Measurements from ENCODE around the gene PPIP5K2.
"Not testable (repeated sequence)": the region's sequence is repeated elsewhere in the genome, so short reads cannot be mapped to it uniquely, and the experiment has no call there.

The PPIP5K2 gene

GRCh38 chr5:103119765-103120606 is at the start of gene PPIP5K2, which contains the start of gene GIN1:
Gene PPIP5K2 (plus strand): TSS chr5:103120301. CDS start chr5:103129590, 9,289 bp downstream.
Gene GIN1 (minus strand): TSS chr5:103120138. CDS start chr5:103108707, 11,431 bp downstream.
- peak; percentile 98 for DNase-seq

GRCh38 chr5:103073500-103073899 is 46.6 kb upstream of the PPIP5K2 start:
- DNase-seq, result not testable (repeated sequence)

- DNase-seq, result no peak
These were observed 44.7 kb upstream of the PPIP5K2 start for GRCh38 chr5:103075442-103075841.

- no peak for DNase-seq
These were observed 40.3 kb upstream of the PPIP5K2 start for GRCh38 chr5:103079796-103080195.

GRCh38 chr5:103086547-103086946 is 33.6 kb upstream of the PPIP5K2 start:
- DNase-seq, result no peak

- DNase-seq, result no peak
These were observed 30.8 kb upstream of the PPIP5K2 start for GRCh38 chr5:103089272-103089671.

GRCh38 chr5:103090791-103091190 is 29.3 kb upstream of the PPIP5K2 start:
- no peak for DNase-seq

- DNase-seq, result no peak
These were observed 27.4 kb upstream of the PPIP5K2 start for GRCh38 chr5:103092676-103093075.

- DNase-seq, result no peak
These were observed 26.4 kb upstream of the PPIP5K2 start for GRCh38 chr5:103093727-103094126.

- no peak for DNase-seq
These were observed 25.4 kb upstream of the PPIP5K2 start for GRCh38 chr5:103094737-103095136.

GRCh38 chr5:103098993-103099392 is 21.1 kb upstream of the PPIP5K2 start:
- DNase-seq, result no peak

- no peak for DNase-seq
These were observed 18.9 kb upstream of the PPIP5K2 start for GRCh38 chr5:103101079-103101750.

- DNase-seq, result no peak
These were observed 17.9 kb upstream of the PPIP5K2 start for GRCh38 chr5:103102234-103102633.

GRCh38 chr5:103108086-103108485 is 12.0 kb upstream of the PPIP5K2 start:
- no peak for DNase-seq

GRCh38 chr5:103109277-103109676 is 10.8 kb upstream of the PPIP5K2 start:
- DNase-seq, result no peak

GRCh38 chr5:103110403-103110802 is 9.7 kb upstream of the PPIP5K2 start:
- DNase-seq, result no peak

- DNase-seq, result peak; percentile 57
These were observed 8.6 kb upstream of the PPIP5K2 start for GRCh38 chr5:103111468-103111867.

GRCh38 chr5:103112910-103113309 is 7.2 kb upstream of the PPIP5K2 start:
- no peak for DNase-seq

- no peak for DNase-seq
These were observed 5.7 kb upstream of the PPIP5K2 start for GRCh38 chr5:103114440-103114839.

- DNase-seq, result peak; percentile 8
These were observed 2.6 kb upstream of the PPIP5K2 start for GRCh38 chr5:103117471-103117991.

GRCh38 chr5:103119070-103119764 is 884 bp upstream of the PPIP5K2 start:
- no peak for DNase-seq

- DNase-seq, result no peak
These were observed 603 bp downstream of the PPIP5K2 start for GRCh38 chr5:103120607-103121200.

GRCh38 chr5:103122242-103122641 is 2.1 kb downstream of the PPIP5K2 start:
- DNase-seq, result no peak

All from CD4-positive, alpha-beta T cell treated with Interleukin-4 for 4 hours (primary cell).